Sciatic nerve (tissue), 2 donors: Measurements from ENCODE around the gene CCZ1B. TPM values are rescaled to one million over a fixed set of nuclear protein-coding genes. Genes with fewer than 3 reads are reported as not detected.
"Not testable (repeated sequence)": the region's sequence is repeated elsewhere in the genome, so short reads cannot be mapped to it uniquely, and the experiment has no call there.

ENCODE experiments used
- ATAC-seq: fragments of 200-7000 bp; cut with Tn5 transposase; one replicate; pipeline ENCODE4 v1.9.1; 2020; ENCODE audit warnings: mild to moderate bottlenecking, moderate library complexity
- DNase-seq: peaks from one replicate; pipeline ENCODE4 v3.0.0-alpha.2; 2020; ENCODE audit warnings: low spot score
- intact Hi-C: fragments of 100-400 bp; cut with DNase I; formaldehyde crosslinking; loops from one replicate; pipeline ENCODE4 v1.14.2; 2022
- total RNA-seq: library from RNA; stranded (reverse); fragmentation: NEBNext Ultra II Directional; extraction: Animal tissue kit (Norgen Biotek cat#: 25700); gene quantifications from one replicate; pipeline ENCODE4 v1.2.1, GENCODE V29; 2021
- donor health status: DM: no; HTN: no; CAD: no.
- donor health status: DM: no; HTN: no; CAD: no.

Gene CCZ1B
- total RNA-seq, 1 donor from 2014 or later, result 92.1 TPM

DNA sequence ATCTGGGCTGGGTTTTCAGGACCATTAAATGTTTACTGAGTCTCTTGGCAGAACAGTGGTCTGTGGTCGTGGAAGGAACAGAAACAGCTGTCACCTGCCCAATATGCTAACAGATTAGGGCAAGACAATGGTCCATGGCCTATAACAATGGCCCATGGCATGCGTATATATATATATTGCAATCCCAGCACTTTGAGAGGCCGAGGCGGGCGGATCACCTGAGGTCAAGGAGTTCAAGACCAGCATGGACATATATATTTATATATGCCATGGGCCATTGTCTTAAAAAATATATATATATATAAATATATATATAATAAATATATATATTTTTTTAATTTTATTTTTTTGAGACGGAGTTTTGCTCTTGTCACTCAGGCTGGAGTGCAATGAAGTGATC, 44.5 kb downstream of the CCZ1B start:
- DNase-seq, intact Hi-C loops, ATAC-seq: not testable (repeated sequence)

GRCh38 chr7:6761186-6761585, 64.9 kb downstream of the CCZ1B start:
- ATAC-seq, DNase-seq, intact Hi-C loops: not testable (repeated sequence)

- peak; percentile 67 for ATAC-seq
- DNase-seq, intact Hi-C loops: not testable (repeated sequence)
These were observed 72.1 kb downstream of the CCZ1B start, which contains the start of gene RSPH10B2 for GRCh38 chr7:6753964-6754363. RSPH10B2 (plus strand) TSS chr7:6754103; CDS start chr7:6757678, 3,575 bp downstream.

DNA sequence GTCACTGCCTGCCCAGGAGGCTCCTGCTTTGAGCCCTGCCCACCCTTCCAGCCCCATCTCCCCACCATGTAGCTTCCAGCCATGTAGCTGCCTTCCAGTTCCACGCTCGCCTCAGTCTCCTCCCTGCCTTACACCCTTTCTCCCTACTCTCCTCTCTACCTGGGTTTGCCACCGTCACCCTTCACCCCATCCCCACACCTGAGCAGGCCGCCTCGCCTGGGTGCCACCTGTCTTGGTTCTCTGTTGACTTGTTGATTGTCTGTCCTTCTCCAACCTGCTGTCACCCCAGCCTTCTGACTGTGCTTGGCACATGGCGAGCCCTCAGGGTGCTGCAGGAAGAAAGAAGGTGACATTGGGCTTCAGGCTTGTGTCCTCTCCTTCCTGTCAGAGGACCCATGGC, 75.9 kb downstream of the CCZ1B start:
- ATAC-seq, DNase-seq, intact Hi-C loops: not testable (repeated sequence)

GRCh38 chr7:6749335-6749734, 76.7 kb downstream of the CCZ1B start:
- DNase-seq, ATAC-seq, intact Hi-C loops: not testable (repeated sequence)

Other genes starting within 250 kb of the CCZ1B start
- 41.4 TPM for gene ZDHHC4, start 248.8 kb downstream of the CCZ1B start, total RNA-seq
- 26.7 TPM for gene INTS15, start 236.3 kb downstream of the CCZ1B start, total RNA-seq
- gene ZNF853, start 210.7 kb downstream of the CCZ1B start, total RNA-seq, result 8.7 TPM
- 37.5 TPM for gene ZNF316, start 189.0 kb downstream of the CCZ1B start, total RNA-seq
- 25.5 TPM for gene ZNF12, start 119.3 kb downstream of the CCZ1B start, total RNA-seq
- gene RSPH10B2, start 72.2 kb downstream of the CCZ1B start, total RNA-seq, result 0.89 TPM